LHCN-M2 (cell line): ENCODE data around the gene NT5DC2. TPM values are rescaled to one million over a fixed set of nuclear protein-coding genes. Genes with fewer than 3 reads are reported as not detected.

Experiments used
- DNase-seq: peaks from one replicate; pipeline ENCODE4 v3.0.0-alpha.2; 2012; ENCODE audit warnings: low read depth
- total RNA-seq: library from RNA; depleted of rRNA; stranded (reverse); fragments of >200 nt; gene quantifications from 2 replicates; pipeline ENCODE4 v1.2.3, GENCODE V29; 2014

Gene NT5DC2
- total RNA-seq, 1 experiment from 2014 or later: 133 TPM

GRCh38 chr3:52512727-52513126 is 20.9 kb downstream of the NT5DC2 start:
- DNase-seq: no peak

GRCh38 chr3:52512105-52512504 is 21.6 kb downstream of the NT5DC2 start:
- no peak for DNase-seq

GRCh38 chr3:52511509-52511908 is 22.1 kb downstream of the NT5DC2 start:
- no peak for DNase-seq

DNA sequence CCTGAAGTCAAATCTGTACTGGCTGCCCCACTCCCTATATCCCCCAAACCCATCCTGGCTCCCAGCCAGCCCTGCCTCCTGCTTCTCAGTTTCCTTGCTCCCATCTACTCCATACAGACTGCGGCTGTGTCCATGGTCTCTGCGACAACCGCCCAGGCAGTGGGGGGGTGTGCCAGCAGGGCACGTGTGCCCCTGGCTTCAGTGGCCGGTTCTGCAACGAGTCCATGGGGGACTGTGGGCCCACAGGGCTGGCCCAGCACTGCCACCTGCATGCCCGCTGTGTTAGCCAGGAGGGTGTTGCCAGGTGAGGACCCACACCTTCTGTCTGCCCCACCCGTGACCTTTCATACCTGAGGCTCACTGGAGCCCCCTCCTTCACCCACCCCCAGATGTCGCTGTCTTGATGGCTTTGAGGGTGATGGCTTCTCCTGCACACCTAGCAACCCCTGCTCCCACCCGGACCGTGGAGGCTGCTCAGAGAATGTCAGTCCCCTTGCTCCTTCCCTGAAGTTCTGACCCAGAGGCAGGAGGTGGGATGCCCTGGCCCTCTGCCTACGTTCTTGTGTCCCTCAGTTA is 23.8 kb downstream of the NT5DC2 start:
- no peak for DNase-seq

GRCh38 chr3:52507359-52507758 is 26.3 kb downstream of the NT5DC2 start:
- peak; percentile 93 for DNase-seq

- DNase-seq: no peak
These were observed 27.2 kb downstream of the NT5DC2 start for GRCh38 chr3:52506266-52506966.

DNA sequence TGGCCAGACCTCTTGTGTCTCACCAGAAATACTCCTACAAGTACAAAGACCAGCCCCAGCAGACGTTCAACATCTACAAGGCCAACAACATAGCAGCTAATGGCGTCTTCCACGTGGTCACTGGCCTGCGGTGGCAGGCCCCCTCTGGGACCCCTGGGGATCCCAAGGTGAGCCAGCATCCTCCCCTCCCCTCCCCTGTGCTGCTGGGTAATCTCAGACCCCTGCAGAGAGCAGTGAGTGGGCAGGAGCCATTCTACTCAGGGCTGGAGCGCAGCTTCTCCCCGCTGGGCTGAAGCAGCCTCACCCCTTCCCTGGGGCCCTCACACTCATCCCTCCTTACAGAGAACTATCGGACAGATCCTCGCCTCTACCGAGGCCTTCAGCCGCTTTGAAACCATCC is 28.7 kb downstream of the NT5DC2 start:
- DNase-seq: no peak

GRCh38 chr3:52503788-52504424 is 29.8 kb downstream of the NT5DC2 start:
- DNase-seq: no peak

- DNase-seq: no peak
These were observed 30.8 kb downstream of the NT5DC2 start for GRCh38 chr3:52502808-52503350.

GRCh38 chr3:52502001-52502400 is 31.7 kb downstream of the NT5DC2 start:
- DNase-seq: no peak

- no peak for DNase-seq
These were observed 32.6 kb downstream of the NT5DC2 start for GRCh38 chr3:52501046-52501445.

DNA sequence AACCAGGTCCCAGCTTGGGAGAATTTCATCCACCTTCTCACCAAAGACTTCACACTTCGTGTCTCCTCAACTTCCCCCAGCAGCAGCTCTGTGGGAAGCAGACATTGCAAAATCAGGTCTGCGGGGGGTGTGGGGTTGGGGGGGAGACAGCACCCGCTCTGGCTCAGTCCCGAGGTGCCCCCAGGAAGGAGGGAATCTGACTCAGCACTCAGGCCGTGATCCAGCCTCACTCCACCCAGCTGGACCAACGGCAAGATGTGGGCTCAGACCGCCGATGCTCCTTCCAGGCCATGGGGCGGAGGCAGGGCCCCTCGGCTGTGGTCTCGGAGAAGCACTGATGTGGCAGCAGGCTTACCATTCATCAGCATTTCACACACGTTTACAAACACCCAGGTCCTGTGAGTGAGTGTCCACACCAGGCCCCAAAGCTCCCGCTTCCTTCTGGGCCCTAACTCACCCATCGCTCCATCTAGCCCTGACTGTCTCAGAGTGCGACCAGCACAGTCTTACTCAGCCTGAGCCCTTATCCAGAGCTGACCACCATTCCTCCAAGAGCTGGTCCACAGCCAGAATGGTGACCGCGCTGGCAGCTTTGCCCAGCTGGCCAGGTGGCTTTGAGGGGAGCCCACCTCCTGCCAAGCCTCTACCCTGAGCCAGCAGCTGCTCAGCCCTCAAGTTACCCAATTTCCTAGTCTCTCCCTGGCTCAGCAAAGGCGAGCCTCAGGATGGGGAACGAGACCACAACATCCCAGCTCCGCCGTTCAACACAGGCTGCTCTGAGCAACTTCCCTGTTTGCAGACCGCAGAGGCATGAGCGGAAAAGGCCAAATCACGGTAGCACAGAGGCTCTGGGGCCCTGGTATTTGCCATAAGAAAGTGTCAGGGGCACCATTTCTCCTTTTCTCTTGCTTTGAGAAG is 35.3 kb downstream of the NT5DC2 start:
- DNase-seq: peak; percentile 83

DNA sequence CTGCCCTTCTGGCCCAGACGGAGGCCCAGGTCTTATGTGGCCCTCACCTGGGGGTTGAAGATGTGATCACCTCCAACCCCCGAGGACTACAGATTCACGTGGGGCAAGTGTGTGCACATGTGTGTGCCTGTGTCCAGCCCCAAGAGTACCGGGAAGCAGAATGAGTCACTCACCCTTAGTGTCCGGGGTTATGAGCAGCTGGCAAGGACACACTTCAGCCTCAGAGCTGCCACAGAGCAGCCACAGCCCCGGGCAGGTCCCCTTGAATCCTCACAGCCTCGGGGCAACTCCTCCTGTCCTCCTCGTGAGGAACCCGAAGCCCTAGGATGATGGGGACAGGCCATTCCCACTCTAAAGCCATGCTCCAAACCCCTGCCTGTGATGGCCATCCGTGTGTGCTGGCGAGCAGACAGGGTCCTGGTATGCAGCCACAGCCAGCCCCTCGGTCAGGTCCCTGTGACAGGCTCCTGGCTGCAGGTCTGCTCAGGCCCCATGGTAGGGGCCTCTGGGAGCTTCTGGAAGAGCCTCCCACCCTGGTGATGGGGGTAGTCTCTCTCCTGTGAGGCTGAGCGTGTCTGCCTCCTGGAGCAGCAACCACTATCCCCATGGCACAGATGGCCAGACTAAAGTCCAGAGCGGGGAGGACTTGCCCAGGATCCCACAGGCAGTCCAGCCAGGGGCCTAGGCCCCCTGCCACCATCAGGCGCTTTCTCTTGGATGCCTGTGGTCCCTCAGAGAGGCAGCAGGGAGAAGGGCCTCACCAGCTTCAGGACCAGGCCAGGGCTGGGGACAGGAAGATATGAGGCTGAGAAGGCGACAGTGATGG is 37.7 kb downstream of the NT5DC2 start:
- DNase-seq: peak; percentile 78

GRCh38 chr3:52494886-52495495 is 38.7 kb downstream of the NT5DC2 start, which contains the start of gene STAB1:
TSS of gene STAB1 (plus strand) at chr3:52495338. CDS start at chr3:52495414, 76 bp downstream.
- DNase-seq: no peak

DNA sequence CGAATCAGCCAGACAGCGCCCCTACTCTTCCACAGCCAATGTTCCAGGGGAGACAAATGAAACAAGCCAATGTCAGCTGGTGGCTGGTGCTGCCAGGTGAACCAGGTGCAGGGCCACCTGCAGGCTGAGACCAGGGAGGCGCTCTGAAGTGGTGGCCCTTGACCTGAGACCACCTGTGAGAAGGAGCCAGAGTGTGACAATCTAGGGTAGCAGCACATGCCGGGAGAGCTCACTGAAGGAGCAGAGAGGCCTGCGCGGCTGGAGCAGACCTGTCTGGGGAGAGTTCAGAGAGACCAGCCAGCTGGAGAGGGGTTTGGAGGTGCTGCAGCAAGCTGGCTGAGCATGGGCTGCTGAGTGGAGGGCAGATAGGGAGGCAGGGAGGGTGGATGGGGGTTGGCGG is 39.2 kb downstream of the NT5DC2 start:
- DNase-seq: no peak

DNA sequence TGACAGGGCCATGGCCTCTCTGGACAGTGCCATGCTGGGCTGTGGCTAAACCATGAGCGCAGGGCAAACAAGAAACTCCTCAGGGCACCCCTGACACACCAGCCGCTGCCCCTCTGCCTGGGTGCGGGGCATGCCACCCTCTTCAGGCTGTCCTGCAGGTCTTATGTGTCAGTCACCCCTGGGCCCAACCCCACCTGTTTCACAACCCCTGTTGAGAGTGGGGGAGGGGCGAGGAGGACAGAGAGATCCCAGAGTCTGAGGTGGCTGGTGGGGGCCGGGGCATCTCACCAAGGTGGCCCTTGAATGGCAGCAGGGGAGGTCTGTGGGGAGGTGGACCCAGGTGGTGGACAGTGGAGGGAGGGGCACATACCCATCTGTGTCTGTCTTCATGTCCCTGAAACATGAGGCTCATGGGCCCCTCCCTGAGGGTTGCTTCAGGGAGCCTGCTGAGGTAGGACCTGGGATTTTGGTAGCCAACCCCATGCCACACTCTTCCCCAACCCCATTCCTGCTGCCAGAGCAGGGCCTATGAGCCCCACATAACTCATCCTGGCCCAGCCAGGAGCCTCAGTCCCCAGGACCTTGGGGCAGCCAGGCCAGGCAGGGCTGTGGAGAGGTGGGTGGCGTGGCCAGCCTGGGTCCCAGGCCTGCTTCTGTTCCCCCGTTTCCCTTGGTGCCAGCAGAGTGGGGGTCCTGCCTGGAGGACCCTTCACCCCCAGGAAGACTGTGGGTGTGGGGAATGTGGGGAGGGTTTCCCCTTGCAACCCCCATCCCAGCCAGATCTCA is 40.2 kb downstream of the NT5DC2 start:
- no peak for DNase-seq

- DNase-seq: no peak
These were observed 41.6 kb downstream of the NT5DC2 start for GRCh38 chr3:52492059-52492458.

DNA sequence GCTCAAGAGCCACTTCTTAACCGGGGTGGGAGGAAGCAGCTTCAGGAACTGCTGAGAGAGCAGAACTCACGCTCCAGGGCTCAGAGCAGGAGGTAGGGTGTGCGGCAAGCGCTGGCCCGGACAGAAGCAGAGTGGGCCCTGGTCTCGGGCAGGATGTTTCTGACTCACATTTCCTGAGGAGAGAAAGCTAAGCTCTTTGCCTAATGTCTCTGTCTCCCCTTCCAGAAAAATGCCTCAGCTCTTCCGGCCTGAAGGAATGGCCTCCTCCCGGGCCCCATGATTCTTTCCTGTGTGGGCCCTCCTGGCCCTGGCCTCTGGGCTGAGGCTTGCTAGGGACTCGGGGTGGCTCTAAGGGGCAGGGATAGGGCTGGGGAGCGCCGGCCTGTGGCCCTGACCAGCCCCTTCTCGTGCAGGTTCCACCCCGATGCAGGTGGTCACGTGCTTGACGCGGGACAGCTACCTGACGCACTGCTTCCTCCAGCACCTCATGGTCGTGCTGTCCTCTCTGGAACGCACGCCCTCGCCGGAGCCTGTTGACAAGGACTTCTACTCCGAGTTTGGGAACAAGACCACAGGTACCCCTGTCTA is 42.6 kb downstream of the NT5DC2 start:
- no peak for DNase-seq
